ENCODE results near the gene DRAP1.

GRCh38 chr11:65944767-65945166 is 25.5 kb downstream of the DRAP1 start:
- TF ChIP-seq CTCF (IDR thresholded peaks at IDR 0.05) (no peak), POLR2AphosphoS5 (IDR thresholded peaks at IDR 0.05) (no peak), EP300 (IDR thresholded peaks at IDR 0.05) (no peak), POLR2A (IDR thresholded peaks at IDR 0.05) (no peak)
